Measurements from ENCODE around the gene MTX3. TPM values are rescaled to one million over a fixed set of nuclear protein-coding genes. Genes with fewer than 3 reads are reported as not detected.

The MTX3 gene
- total RNA-seq, 1 experiment from 2014 or later: 34.6 TPM

- TF ChIP-seq ZSCAN18 (CRISPR knock-in tag; IDR thresholded peaks at IDR 0.05) (no peak), ZNF512 (CRISPR knock-in tag; IDR thresholded peaks at IDR 0.05; ENCODE audit: borderline replicate concordance) (no peak), OVOL2 (CRISPR knock-in tag; IDR thresholded peaks at IDR 0.05; ENCODE audit: borderline replicate concordance) (no peak)
Measured at GRCh38 chr5:79966448-79966847, 24.6 kb downstream of the MTX3 start (continued).

GRCh38 chr5:79964136-79964535 lies 26.9 kb downstream of the MTX3 start:
- DNase-seq (ENCODE audit: low spot score) (no peak), ATAC-seq (no peak)
- TF ChIP-seq PRRX2 (CRISPR knock-in tag; IDR thresholded peaks at IDR 0.05) (no peak), NR1H2 (CRISPR knock-in tag; IDR thresholded peaks at IDR 0.05) (no peak), CDX4 (CRISPR knock-in tag; IDR thresholded peaks at IDR 0.05; ENCODE audit: borderline replicate concordance) (no peak), ATF6 (CRISPR knock-in tag; IDR thresholded peaks at IDR 0.05) (no peak), ZNF671 (CRISPR knock-in tag; IDR thresholded peaks at IDR 0.05) (no peak), ZNF423 (CRISPR knock-in tag; IDR thresholded peaks at IDR 0.05) (no peak), SP1 (CRISPR knock-in tag; conservative IDR thresholded peaks at IDR 0.05) (no peak), ZNF219 (CRISPR knock-in tag; IDR thresholded peaks at IDR 0.05; ENCODE audit: borderline replicate concordance) (no peak), RELA (CRISPR knock-in tag; IDR thresholded peaks at IDR 0.05; ENCODE audit: borderline replicate concordance) (no peak)
- no peaks in the 10 kb centered on the region for H3K4me1 Mint-ChIP-seq
- peaks cover 3% of the 10 kb centered on the region; the same call in 1 of the 2 replicates for H3K9me3 Mint-ChIP-seq
- H3K36me3 Mint-ChIP-seq: no peaks in the 10 kb centered on the region
- POLR2A ChIA-PET: no interaction called here
- no peak overlapping the region for H3K4me3 Mint-ChIP-seq
- CTCF ChIA-PET: no interaction called here
- no peak overlapping the region for H3K27ac Mint-ChIP-seq
- H3K27me3 Mint-ChIP-seq (ENCODE audit: low read depth): no peaks in the 10 kb centered on the region

GRCh38 chr5:79963261-79964061 lies 27.6 kb downstream of the MTX3 start:
- POLR2A ChIA-PET: no interaction called here
- ATAC-seq: no peak
- H3K27ac Mint-ChIP-seq: no peak overlapping the region
- TF ChIP-seq SMAD3 (CRISPR knock-in tag; IDR thresholded peaks at IDR 0.05; ENCODE audit: borderline replicate concordance): no peak
- no peak for TF ChIP-seq ATF1 (CRISPR knock-in tag; IDR thresholded peaks at IDR 0.05)
- TF ChIP-seq ETV6 (CRISPR knock-in tag; IDR thresholded peaks at IDR 0.05): no peak
- no peak for TF ChIP-seq GTF2I (CRISPR knock-in tag; conservative IDR thresholded peaks at IDR 0.05)
- no peak for TF ChIP-seq GRHL2 (CRISPR knock-in tag; IDR thresholded peaks at IDR 0.05; ENCODE audit: insufficient replicate concordance, severe bottlenecking)
- TF ChIP-seq RORB (CRISPR knock-in tag; IDR thresholded peaks at IDR 0.05): no peak
- TF ChIP-seq USF2 (CRISPR knock-in tag; IDR thresholded peaks at IDR 0.05): no peak
- TF ChIP-seq NFYB (CRISPR knock-in tag; conservative IDR thresholded peaks at IDR 0.05; ENCODE audit: low read depth): no peak
- TF ChIP-seq TEAD4 (CRISPR knock-in tag; IDR thresholded peaks at IDR 0.05): no peak
- no peak for TF ChIP-seq PREB (CRISPR knock-in tag; IDR thresholded peaks at IDR 0.05; ENCODE audit: borderline replicate concordance)
- no peak for TF ChIP-seq ZSCAN18 (CRISPR knock-in tag; IDR thresholded peaks at IDR 0.05)
- TF ChIP-seq JAZF1 (CRISPR knock-in tag; IDR thresholded peaks at IDR 0.05): no peak

More at GRCh38 chr5:79963261-79964061, 27.6 kb downstream of the MTX3 start:
- no peaks in the 10 kb centered on the region for H3K4me1 Mint-ChIP-seq
- H3K4me3 Mint-ChIP-seq: no peak overlapping the region
- CTCF ChIA-PET: no interaction called here
- no peaks in the 10 kb centered on the region for H3K36me3 Mint-ChIP-seq
- DNase-seq (ENCODE audit: low spot score): no peak
- H3K9me3 Mint-ChIP-seq: peaks cover 8% of the 10 kb centered on the region; the same call in 1 of the 2 replicates
- H3K27me3 Mint-ChIP-seq (ENCODE audit: low read depth): no peaks in the 10 kb centered on the region
